Kidney epithelial cell (primary cell): ENCODE data around the gene KDM5B. TPM values are rescaled to one million over a fixed set of nuclear protein-coding genes. Genes with fewer than 3 reads are reported as not detected.

Source experiments
- DNase-seq: peaks from one replicate; pipeline ENCODE4 v3.0.0-alpha.2; 2010; ENCODE audit warnings: low read depth
- H3K27me3 ChIP-seq: 2 replicates; pipeline ENCODE4 v1.6.0; 2011; ENCODE audit warnings: low read length; ENCODE audit not compliant: control insufficient read depth, insufficient read depth
- H3K36me3 ChIP-seq: 2 replicates; pipeline ENCODE4 v1.5.1; 2011; ENCODE audit warnings: low read length; ENCODE audit not compliant: control insufficient read depth, insufficient read depth
- H3K4me3 ChIP-seq: 2 replicates; pipeline ENCODE4 v1.5.1; 2011; ENCODE audit warnings: low read depth, mild to moderate bottlenecking, control low read depth, low read length
- CTCF ChIP-seq: IDR thresholded peaks from 2 replicates; pipeline ENCODE4 v1.5.1; 2011; ENCODE audit warnings: mild to moderate bottlenecking, moderate library complexity, low read length, control low read depth, inconsistent platforms; ENCODE audit not compliant: insufficient read depth, poor library complexity, severe bottlenecking
- total RNA-seq: library from RNA; depleted of rRNA; stranded (reverse); fragments of >200 nt; gene quantifications from 2 replicates; pipeline ENCODE4 v1.2.3, GENCODE V29; 2015

Gene KDM5B
- total RNA-seq, 1 donor from 2014 or later = 70.7 TPM

GRCh38 chr1:202791077-202791747 lies 17.0 kb downstream of the KDM5B start:
- Histone ChIP-seq H3K27me3 (no peaks in the 10 kb centered on the region), H3K4me3 (no peak overlapping the region), H3K36me3 (no peaks in the 10 kb centered on the region)
- no peak for TF ChIP-seq CTCF
- DNase-seq = no peak

DNA sequence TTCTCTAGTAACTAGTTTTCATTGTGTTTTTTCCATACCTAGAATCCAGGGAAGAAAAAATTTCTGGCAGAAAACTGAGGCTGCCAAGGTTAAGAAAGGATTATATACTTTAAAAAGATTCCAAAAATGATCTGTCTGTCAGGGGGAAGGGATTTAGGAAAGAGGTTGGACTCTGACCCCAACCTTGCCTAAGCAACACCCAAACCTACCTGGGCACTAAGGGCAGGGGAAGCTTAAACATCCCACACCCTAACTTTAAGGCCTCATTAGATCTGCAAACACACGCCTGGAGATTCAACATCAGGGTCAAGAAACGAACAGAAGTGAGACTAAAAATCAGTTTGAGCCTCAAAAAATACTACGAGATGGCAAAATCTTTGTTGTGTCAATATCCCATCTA lies 19.4 kb downstream of the KDM5B start:
- no peak for TF ChIP-seq CTCF
- Histone ChIP-seq H3K36me3 (no peaks in the 10 kb centered on the region), H3K27me3 (no peaks in the 10 kb centered on the region), H3K4me3 (no peak overlapping the region)
- no peak for DNase-seq

GRCh38 chr1:202786804-202787203 lies 21.4 kb downstream of the KDM5B start:
- no peak overlapping the region for H3K4me3 ChIP-seq
- no peak for TF ChIP-seq CTCF
- no peaks in the 10 kb centered on the region for H3K27me3 ChIP-seq
- no peak for DNase-seq
- H3K36me3 ChIP-seq = no peaks in the 10 kb centered on the region

DNA sequence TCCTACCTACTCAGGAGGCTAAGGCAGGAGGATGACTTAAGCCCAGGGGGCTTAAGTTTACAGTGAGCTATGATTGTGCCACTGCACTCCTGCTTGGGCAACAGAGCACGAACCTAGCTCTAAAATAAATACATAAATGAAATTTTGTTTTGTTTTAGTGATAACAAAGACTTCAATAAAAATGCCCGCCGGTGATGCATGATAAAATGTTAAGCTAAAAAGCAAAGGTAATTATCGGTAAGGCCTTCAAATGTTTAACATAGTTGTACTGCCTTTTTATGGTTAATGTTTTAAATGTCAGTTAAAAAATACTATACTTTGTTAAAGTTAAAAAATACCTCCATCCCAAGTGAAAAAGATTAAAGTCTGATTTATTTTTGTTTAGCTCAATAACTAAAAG lies 27.0 kb downstream of the KDM5B start:
- H3K36me3 ChIP-seq = no peaks in the 10 kb centered on the region
- no peak for TF ChIP-seq CTCF
- H3K27me3 ChIP-seq = no peaks in the 10 kb centered on the region
- no peak overlapping the region for H3K4me3 ChIP-seq
- DNase-seq = no peak

GRCh38 chr1:202770135-202770534 lies 38.1 kb downstream of the KDM5B start:
- TF ChIP-seq CTCF = no peak
- Histone ChIP-seq H3K36me3 (peaks cover 1% of the 10 kb centered on the region), H3K27me3 (no peaks in the 10 kb centered on the region), H3K4me3 (no peak overlapping the region)
- DNase-seq = no peak

GRCh38 chr1:202765721-202766120 lies 42.5 kb downstream of the KDM5B start:
- Histone ChIP-seq H3K27me3 (no peaks in the 10 kb centered on the region), H3K4me3 (no peak overlapping the region), H3K36me3 (peaks cover 1% of the 10 kb centered on the region)
- no peak for TF ChIP-seq CTCF
- DNase-seq = no peak
